GM12878 (cell line): Measurements from ENCODE around the gene LY6G5B. TPM values are rescaled to one million over a fixed set of nuclear protein-coding genes. Genes with fewer than 3 reads are reported as not detected.
A peak's percentile ranks its signal among the peaks of the same experiment; 100 is the strongest.

Source experiments
- ATF7 ChIP-seq: fragments of 450-650 bp; IDR thresholded peaks from 2 replicates; pipeline ENCODE4 v1.6.1; 2016; ENCODE audit warnings: low read depth, mild to moderate bottlenecking
- BHLHE40 ChIP-seq, 2 experiments: fragments of 450-650 bp in 1 of 2; IDR thresholded peaks; 2 replicates each; pipeline ENCODE4 v1.6.1; 2011 to 2017; ENCODE audit warnings: low read depth in 2 of 2, borderline replicate concordance in 1 of 2, improper control_type of control experiment in 1 of 2, low read length in 1 of 2, mild to moderate bottlenecking in 1 of 2
- BRCA1 ChIP-seq: IDR thresholded peaks from 2 replicates; pipeline ENCODE4 v1.6.1; 2011; ENCODE audit warnings: low read depth, low read length, improper control_type of control experiment
- DPF2 ChIP-seq: fragments of 450-650 bp; IDR thresholded peaks from 2 replicates; pipeline ENCODE4 v1.6.1; 2017; ENCODE audit warnings: mild to moderate bottlenecking
- JUND ChIP-seq: IDR thresholded peaks from 2 replicates; pipeline ENCODE4 v1.6.1; 2012; ENCODE audit warnings: low read depth, mild to moderate bottlenecking, low read length, improper control_type of control experiment, moderate library complexity
- MEF2A ChIP-seq: IDR thresholded peaks from 2 replicates; pipeline ENCODE4 v1.6.1; 2011; ENCODE audit warnings: low read depth, mild to moderate bottlenecking, low read length, moderate library complexity; ENCODE audit not compliant: insufficient read depth
- NFXL1 ChIP-seq: fragments of 450-650 bp; IDR thresholded peaks from 2 replicates; pipeline ENCODE4 v1.6.1; 2017; ENCODE audit warnings: antibody characterized with exemption, mild to moderate bottlenecking, borderline replicate concordance
- NFYA ChIP-seq: IDR thresholded peaks from 2 replicates; pipeline ENCODE4 v1.6.1; 2011; ENCODE audit warnings: low read depth, mild to moderate bottlenecking, low read length, improper control_type of control experiment, borderline replicate concordance
- PAX8 ChIP-seq: fragments of 450-650 bp; IDR thresholded peaks from 2 replicates; pipeline ENCODE4 v1.6.1; 2017; ENCODE audit warnings: mild to moderate bottlenecking, moderate library complexity
- POLR2AphosphoS5 ChIP-seq: IDR thresholded peaks from 2 replicates; pipeline ENCODE4 v1.6.1; 2011; ENCODE audit warnings: mild to moderate bottlenecking, low read length, inconsistent platforms
- RAD21 ChIP-seq: IDR thresholded peaks from 2 replicates; pipeline ENCODE4 v1.6.1; 2011; ENCODE audit warnings: mild to moderate bottlenecking, low read depth, low read length, moderate library complexity; ENCODE audit not compliant: insufficient read depth
- RFX5 ChIP-seq: IDR thresholded peaks from 2 replicates; pipeline ENCODE4 v1.6.1; 2011; ENCODE audit warnings: low read depth, low read length, improper control_type of control experiment
- SMARCA5 ChIP-seq: fragments of 450-650 bp; IDR thresholded peaks from 2 replicates; pipeline ENCODE4 v1.6.1; 2017; ENCODE audit warnings: mild to moderate bottlenecking
- TCF12 ChIP-seq: IDR thresholded peaks from 2 replicates; pipeline ENCODE4 v1.6.1; 2011; ENCODE audit warnings: low read depth, mild to moderate bottlenecking, low read length
- polyA plus RNA-seq, 11 experiments: library from polyadenylated mRNA; depleted of rRNA in 4 of 11; unstranded in 6 of 11; stranded (reverse) in 5 of 11; fragments of >200 nt; fragmentation: Nextera tagmentation in 4 of 11; fragmentation: Illumina TruSeq in 1 of 11; extraction: Ambion mirVana in 4 of 11; extraction: Trizol in 1 of 11; gene quantifications; 1 replicate in 1 of 11; 2 replicates in 10 of 11; pipeline versions ENCODE4 v1.2.1 to v1.2.3, GENCODE V29; 2011 to 2016; ENCODE audit warnings: inconsistent platforms in 2 of 11, missing spikeins in 2 of 11, low read depth in 1 of 11
- total RNA-seq, 4 experiments: library from RNA; depleted of rRNA in 3 of 4; stranded (reverse); fragments of >200 nt in 3 of 4; fragmentation: Illumina TruSeq in 1 of 4; extraction: Trizol in 1 of 4; gene quantifications; 2 replicates each; pipeline versions ENCODE4 v1.2.1 to v1.2.3, GENCODE V29; 2013 to 2021
- TF ChIP-seq, protein P1 (sequence below): fragments of 450-650 bp; IDR thresholded peaks from 2 replicates; pipeline ENCODE4 v1.6.1; 2017; ENCODE audit warnings: mild to moderate bottlenecking
- TF ChIP-seq, protein P2 (sequence below): IDR thresholded peaks from 2 replicates; pipeline ENCODE4 v1.6.1; 2012; ENCODE audit warnings: low read depth, low read length, improper control_type of control experiment
- TF ChIP-seq, protein P3 (sequence below): fragments of 450-650 bp; IDR thresholded peaks from 2 replicates; pipeline ENCODE4 v1.6.1; 2017; ENCODE audit warnings: borderline replicate concordance
- TF ChIP-seq, protein P4 (sequence below): IDR thresholded peaks from 2 replicates; pipeline ENCODE4 v1.6.1; 2012; ENCODE audit warnings: low read depth, low read length, improper control_type of control experiment
- TF ChIP-seq, protein P5 (sequence below): fragments of 450-650 bp; IDR thresholded peaks from 2 replicates; pipeline ENCODE4 v1.6.1; 2017; ENCODE audit warnings: mild to moderate bottlenecking, moderate library complexity

The LY6G5B gene
- total and polyA plus RNA-seq, 10 of the 15 experiments (the other 5 are each of a cell fraction or from before 2014, with no cell fraction given), result 3.2 to 16.5 (median 7.5) TPM

DNA sequence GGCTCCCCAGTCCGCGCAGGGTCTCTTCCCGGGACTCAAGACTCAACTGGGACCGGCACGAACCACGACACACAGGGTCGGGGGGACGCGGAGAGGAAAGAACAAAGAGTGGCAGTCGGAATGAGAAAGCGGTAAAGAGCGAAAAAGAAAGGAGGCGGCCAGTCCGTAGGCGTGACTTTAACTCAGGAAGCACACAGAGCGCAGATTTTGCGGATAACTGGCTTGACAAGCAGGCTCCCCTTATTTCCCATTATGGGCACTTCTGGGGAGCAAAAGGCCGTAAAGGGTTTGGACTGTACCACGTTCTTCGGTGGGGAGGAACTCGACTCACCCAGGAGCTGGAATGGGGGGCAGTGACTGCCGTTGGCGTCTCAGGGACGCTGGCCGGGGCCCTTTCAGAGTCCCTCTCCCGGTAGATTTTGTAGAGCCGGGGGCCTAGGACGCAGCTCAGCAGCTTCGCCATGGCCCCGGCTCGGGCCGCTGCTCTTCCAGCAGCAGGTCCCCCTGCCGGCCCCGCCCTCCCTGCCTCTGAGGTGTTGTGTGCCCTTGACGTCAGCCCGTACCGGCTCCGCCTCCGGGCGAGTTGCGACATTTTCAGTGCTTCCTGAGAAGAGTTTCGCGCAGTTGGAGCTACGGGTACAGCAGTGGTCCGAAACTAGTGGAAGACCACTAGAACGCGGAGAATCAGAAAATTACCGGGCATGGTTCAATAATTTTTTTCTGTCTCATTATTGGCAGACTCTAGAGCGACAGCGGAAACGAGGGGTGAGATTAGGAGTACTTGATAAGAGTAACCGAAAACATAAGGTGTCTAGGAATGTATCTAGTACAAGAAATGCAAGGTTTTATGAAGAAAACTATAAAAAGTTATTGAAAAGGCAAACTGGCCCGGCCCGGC is 33.3 kb downstream of the LY6G5B start, which contains the start of gene ABHD16A (continued):
- TF ChIP-seq NFXL1 (no peak), TCF12 (no peak), RFX5 (no peak), NFYA (no peak), PAX8 (no peak), POLR2AphosphoS5 (peak; percentile 82), JUND (peak; percentile 96), BHLHE40 (IDR thresholded peaks at IDR 0.05; ENCODE audit: borderline replicate concordance in 1 of 2, low read depth in 2 of 2, low read length in 1 of 2) (peak; percentile 88 to 93), SMARCA5 (no peak), MEF2A (0 out of 2 replicates have a peak, but pooled peaks have one; percentile 45), BRCA1 (no peak), RAD21 (no peak), ATF7 (peak; percentile 98), DPF2 (peak; percentile 41; the same call in 1 of the 2 replicates)
- TF ChIP-seq, protein P1, sequence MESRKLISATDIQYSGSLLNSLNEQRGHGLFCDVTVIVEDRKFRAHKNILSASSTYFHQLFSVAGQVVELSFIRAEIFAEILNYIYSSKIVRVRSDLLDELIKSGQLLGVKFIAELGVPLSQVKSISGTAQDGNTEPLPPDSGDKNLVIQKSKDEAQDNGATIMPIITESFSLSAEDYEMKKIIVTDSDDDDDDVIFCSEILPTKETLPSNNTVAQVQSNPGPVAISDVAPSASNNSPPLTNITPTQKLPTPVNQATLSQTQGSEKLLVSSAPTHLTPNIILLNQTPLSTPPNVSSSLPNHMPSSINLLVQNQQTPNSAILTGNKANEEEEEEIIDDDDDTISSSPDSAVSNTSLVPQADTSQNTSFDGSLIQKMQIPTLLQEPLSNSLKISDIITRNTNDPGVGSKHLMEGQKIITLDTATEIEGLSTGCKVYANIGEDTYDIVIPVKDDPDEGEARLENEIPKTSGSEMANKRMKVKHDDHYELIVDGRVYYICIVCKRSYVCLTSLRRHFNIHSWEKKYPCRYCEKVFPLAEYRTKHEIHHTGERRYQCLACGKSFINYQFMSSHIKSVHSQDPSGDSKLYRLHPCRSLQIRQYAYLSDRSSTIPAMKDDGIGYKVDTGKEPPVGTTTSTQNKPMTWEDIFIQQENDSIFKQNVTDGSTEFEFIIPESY, result no peak
- TF ChIP-seq, protein P2, sequence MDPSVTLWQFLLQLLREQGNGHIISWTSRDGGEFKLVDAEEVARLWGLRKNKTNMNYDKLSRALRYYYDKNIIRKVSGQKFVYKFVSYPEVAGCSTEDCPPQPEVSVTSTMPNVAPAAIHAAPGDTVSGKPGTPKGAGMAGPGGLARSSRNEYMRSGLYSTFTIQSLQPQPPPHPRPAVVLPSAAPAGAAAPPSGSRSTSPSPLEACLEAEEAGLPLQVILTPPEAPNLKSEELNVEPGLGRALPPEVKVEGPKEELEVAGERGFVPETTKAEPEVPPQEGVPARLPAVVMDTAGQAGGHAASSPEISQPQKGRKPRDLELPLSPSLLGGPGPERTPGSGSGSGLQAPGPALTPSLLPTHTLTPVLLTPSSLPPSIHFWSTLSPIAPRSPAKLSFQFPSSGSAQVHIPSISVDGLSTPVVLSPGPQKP, result peak; percentile 33; the same call in 1 of the 2 replicates
- TF ChIP-seq, protein P3, sequence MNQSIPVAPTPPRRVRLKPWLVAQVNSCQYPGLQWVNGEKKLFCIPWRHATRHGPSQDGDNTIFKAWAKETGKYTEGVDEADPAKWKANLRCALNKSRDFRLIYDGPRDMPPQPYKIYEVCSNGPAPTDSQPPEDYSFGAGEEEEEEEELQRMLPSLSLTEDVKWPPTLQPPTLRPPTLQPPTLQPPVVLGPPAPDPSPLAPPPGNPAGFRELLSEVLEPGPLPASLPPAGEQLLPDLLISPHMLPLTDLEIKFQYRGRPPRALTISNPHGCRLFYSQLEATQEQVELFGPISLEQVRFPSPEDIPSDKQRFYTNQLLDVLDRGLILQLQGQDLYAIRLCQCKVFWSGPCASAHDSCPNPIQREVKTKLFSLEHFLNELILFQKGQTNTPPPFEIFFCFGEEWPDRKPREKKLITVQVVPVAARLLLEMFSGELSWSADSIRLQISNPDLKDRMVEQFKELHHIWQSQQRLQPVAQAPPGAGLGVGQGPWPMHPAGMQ, result no peak
- TF ChIP-seq, protein P4, sequence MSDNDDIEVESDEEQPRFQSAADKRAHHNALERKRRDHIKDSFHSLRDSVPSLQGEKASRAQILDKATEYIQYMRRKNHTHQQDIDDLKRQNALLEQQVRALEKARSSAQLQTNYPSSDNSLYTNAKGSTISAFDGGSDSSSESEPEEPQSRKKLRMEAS, result no peak; the same call in none of the 2 replicates
- TF ChIP-seq, protein P5, sequence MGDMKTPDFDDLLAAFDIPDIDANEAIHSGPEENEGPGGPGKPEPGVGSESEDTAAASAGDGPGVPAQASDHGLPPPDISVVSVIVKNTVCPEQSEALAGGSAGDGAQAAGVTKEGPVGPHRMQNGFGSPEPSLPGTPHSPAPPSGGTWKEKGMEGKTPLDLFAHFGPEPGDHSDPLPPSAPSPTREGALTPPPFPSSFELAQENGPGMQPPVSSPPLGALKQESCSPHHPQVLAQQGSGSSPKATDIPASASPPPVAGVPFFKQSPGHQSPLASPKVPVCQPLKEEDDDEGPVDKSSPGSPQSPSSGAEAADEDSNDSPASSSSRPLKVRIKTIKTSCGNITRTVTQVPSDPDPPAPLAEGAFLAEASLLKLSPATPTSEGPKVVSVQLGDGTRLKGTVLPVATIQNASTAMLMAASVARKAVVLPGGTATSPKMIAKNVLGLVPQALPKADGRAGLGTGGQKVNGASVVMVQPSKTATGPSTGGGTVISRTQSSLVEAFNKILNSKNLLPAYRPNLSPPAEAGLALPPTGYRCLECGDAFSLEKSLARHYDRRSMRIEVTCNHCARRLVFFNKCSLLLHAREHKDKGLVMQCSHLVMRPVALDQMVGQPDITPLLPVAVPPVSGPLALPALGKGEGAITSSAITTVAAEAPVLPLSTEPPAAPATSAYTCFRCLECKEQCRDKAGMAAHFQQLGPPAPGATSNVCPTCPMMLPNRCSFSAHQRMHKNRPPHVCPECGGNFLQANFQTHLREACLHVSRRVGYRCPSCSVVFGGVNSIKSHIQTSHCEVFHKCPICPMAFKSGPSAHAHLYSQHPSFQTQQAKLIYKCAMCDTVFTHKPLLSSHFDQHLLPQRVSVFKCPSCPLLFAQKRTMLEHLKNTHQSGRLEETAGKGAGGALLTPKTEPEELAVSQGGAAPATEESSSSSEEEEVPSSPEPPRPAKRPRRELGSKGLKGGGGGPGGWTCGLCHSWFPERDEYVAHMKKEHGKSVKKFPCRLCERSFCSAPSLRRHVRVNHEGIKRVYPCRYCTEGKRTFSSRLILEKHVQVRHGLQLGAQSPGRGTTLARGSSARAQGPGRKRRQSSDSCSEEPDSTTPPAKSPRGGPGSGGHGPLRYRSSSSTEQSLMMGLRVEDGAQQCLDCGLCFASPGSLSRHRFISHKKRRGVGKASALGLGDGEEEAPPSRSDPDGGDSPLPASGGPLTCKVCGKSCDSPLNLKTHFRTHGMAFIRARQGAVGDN, result 0 out of 2 replicates have a peak, but pooled peaks have one; percentile 8
